LNCAP (cell line): ENCODE measurements around the gene MYO19.

Experiments
- CTCF ChIP-seq: fragments of 450-650 bp; IDR thresholded peaks from 2 replicates; pipeline ENCODE4 v1.5.1; 2017; ENCODE audit warnings: mild to moderate bottlenecking

The MYO19 gene

GRCh38 chr17:36550491-36551417, 16.1 kb upstream of the MYO19 start:
- no peak for TF ChIP-seq CTCF

- TF ChIP-seq CTCF = no peak
Observed at GRCh38 chr17:36547776-36548175, 13.1 kb upstream of the MYO19 start.

GRCh38 chr17:36546418-36547093, 11.9 kb upstream of the MYO19 start:
- TF ChIP-seq CTCF = no peak

- TF ChIP-seq CTCF = no peak
Observed at GRCh38 chr17:36545465-36546417, 11.1 kb upstream of the MYO19 start.

- TF ChIP-seq CTCF = no peak
Observed at GRCh38 chr17:36545077-36545464, 10.4 kb upstream of the MYO19 start.

GRCh38 chr17:36544307-36545076, 9.8 kb upstream of the MYO19 start, which contains the start of gene GGNBP2:
GGNBP2 (plus strand) TSS chr17:36544919; CDS start chr17:36545725, 806 bp downstream.
- no peak for TF ChIP-seq CTCF
